ENCODE data around the gene HEXIM2.

Gene HEXIM2

DNA sequence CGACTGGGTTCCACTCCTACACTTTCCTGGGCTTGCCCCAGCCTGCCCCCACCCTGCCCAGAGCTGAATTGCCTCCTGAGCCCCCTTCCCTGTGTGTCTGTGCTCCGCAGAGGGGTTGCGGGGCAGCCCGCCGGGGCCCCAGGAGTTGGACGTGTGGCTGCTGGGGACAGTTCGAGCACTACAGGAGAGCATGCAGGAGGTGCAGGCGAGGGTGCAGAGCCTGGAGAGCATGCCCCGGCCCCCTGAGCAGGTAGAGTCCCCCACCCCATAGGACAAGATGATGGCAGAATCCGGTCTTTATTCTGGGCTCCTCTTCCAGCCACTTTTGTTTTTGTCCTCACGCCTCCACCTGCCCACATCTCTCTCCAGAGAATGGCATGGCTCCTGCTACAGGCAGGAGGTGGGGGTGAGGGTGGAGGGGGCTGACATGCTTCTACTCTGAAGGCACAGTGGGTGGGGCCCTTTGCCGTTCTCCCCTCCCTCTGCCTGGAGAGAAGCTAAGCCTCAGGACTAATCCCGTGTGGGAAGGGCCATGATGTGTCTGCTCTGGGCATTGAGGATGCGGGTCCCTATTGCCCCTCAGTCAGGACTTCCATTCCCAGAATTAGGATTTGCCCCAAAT is 22.7 kb upstream of the HEXIM2 start:
- TF ChIP-seq, protein P1, sequence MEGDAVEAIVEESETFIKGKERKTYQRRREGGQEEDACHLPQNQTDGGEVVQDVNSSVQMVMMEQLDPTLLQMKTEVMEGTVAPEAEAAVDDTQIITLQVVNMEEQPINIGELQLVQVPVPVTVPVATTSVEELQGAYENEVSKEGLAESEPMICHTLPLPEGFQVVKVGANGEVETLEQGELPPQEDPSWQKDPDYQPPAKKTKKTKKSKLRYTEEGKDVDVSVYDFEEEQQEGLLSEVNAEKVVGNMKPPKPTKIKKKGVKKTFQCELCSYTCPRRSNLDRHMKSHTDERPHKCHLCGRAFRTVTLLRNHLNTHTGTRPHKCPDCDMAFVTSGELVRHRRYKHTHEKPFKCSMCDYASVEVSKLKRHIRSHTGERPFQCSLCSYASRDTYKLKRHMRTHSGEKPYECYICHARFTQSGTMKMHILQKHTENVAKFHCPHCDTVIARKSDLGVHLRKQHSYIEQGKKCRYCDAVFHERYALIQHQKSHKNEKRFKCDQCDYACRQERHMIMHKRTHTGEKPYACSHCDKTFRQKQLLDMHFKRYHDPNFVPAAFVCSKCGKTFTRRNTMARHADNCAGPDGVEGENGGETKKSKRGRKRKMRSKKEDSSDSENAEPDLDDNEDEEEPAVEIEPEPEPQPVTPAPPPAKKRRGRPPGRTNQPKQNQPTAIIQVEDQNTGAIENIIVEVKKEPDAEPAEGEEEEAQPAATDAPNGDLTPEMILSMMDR (IDR thresholded peaks at IDR 0.05) = no peak
- no peak overlapping the region for H3K27ac ChIP-seq
- DNase-seq (ENCODE audit: low spot score) = no peak
- no peak overlapping the region for H3K4me3 ChIP-seq

DNA sequence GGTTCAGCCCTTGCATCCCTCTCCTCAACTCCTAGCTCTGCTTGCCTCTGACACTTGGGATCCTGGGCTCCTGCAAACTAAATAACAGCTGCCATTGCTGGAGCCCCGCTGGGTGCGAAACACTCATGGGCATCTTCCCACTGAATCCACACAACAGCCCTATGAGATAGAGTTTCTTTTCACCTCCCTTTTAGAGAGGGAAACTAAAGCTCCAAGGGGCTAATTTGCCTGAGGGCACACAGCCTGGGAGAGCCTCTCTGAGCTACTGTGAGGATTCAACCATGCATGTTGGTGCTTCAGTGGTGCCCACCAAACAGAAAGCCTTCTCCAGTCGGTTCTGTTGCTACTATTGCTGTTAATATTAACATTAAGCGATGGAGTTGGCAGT is 22.1 kb upstream of the HEXIM2 start:
- Histone ChIP-seq H3K27ac (no peak overlapping the region), H3K4me3 (no peak overlapping the region)
- TF ChIP-seq, protein P1 (IDR thresholded peaks at IDR 0.05) = no peak
- no peak for DNase-seq (ENCODE audit: low spot score)

DNA sequence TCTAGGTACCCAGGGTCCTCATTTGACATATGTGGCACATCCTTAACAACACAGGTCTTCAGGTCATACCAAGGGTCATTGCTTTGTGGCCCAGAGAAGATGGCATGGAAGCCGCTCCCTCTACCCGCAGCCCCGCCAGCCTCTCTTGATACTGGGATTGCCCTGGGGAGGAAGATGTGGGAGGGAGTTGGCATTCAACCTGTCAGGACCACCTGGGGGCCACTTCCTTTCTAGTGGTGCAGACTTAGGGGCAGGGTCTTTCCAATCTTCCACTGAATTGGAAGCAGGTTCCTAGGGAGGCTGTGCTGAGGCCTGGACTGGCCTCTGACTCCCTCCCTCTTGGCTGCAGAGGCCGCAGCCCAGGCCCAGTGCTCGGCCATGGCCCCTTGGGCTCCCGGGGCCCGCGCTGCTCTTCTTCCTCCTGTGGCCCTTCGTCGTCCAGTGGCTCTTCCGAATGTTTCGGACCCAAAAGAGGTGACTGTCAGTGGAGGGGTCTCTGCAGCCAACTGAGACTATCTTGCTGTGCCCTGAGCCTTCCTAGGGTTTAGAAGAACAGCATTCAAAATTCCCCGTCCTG is 18.5 kb upstream of the HEXIM2 start:
- TF ChIP-seq, protein P1 (IDR thresholded peaks at IDR 0.05) = no peak
- Histone ChIP-seq H3K4me3 (peak overlapping the region; percentile 76), H3K27ac (peak overlapping the region; percentile 91 to 94)
- DNase-seq (ENCODE audit: low spot score) = no peak

DNA sequence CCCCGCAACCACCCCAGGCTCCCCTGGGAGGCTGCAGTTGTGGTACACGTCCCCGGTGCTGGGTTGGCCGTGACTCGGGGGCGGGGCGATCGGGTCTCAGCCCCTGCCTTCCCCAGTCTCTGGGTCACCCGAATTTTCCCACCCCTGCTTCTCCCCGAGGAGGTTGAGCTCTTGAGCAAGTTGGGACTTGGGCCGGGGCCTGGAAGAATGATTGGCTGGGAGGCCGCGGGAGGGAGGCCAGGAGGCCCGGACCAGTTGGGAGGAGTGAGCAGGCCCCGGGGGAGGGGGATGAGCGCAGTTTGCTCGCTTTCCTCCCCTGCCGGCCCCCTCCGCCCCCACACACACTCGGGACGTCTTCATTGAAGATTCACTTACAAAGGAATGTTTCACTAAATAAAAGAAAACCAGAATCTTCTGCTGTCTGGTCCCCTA is 17.9 kb upstream of the HEXIM2 start:
- DNase-seq (ENCODE audit: low spot score) = peak; percentile 96
- H3K4me3 ChIP-seq = peak overlapping the region; percentile 76
- peak overlapping the region; percentile 91 to 94 for H3K27ac ChIP-seq
- TF ChIP-seq, protein P1 (IDR thresholded peaks at IDR 0.05) = no peak

DNA sequence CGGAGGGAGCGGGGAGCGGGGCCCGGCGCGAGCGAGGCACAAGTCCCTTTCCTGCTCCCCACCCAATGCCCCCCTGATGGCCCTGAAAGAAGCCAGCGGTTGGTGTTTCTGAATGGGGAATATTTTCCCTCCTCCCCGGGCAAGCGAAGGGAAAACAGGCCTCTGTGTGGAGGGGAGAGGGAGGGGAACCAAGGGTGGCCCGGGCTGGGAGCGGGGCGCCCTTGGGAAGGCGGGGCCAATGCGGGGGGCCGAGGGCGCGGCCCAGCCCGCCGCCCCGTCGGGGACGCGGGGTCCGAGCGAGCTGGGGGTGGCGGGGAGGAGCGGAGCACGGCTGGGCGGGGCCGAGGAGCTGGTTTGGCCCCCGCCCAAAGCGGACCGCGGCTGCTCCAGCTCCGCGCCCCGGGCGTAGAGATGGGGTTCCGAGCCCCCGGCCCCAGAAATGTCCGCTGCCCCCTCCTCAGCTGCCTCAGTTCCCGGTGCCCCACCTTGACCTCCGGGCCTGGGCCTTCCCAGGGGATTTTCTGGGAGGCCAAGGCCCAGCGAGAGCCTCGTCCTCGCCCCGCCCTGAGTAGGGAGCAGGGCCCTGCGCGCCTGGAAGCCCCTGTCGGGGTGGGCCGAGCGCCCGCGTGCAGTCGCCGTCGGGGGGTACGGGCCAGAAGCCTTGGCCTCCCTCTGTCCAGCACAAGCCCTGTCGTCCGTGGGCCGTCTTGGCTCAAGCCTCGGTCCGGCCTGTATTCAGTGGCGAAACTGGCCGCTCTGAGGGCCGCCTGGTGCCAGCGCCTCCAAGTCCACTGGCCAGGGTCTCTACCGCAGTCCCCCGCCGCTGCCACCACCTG is 17.3 kb upstream of the HEXIM2 start:
- DNase-seq (ENCODE audit: low spot score) = peak; percentile 84
- Histone ChIP-seq H3K4me3 (peak overlapping the region; percentile 76), H3K27ac (peak overlapping the region; percentile 91 to 94)
- TF ChIP-seq, protein P1 (IDR thresholded peaks at IDR 0.05) = no peak

DNA sequence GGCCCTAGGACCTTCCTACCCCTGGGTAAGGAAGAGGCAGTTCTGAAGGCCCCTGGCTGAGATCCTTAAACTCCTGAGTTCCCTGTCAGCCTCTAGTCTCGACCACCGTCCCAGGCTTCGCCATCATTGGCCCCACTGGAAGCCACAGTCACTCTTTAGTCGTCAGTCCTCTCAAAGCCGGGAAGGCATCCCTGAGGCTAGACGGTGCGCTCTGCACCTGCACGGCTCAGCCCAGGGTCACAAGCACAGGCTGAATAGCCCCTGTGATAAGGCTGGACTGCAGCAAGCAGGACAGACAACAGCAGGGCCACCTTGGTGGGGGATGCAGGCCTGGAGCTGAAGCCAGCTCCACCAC is 16.7 kb upstream of the HEXIM2 start:
- Histone ChIP-seq H3K27ac (peak overlapping the region; percentile 91 to 94), H3K4me3 (peak overlapping the region; percentile 76)
- DNase-seq (ENCODE audit: low spot score) = no peak
- TF ChIP-seq, protein P1 (IDR thresholded peaks at IDR 0.05) = no peak
